ENCODE measurements around the gene SVOP.
"Not testable (repeated sequence)": the region's sequence is repeated elsewhere in the genome, so short reads cannot be mapped to it uniquely, and the experiment has no call there.

SVOP gene

DNA sequence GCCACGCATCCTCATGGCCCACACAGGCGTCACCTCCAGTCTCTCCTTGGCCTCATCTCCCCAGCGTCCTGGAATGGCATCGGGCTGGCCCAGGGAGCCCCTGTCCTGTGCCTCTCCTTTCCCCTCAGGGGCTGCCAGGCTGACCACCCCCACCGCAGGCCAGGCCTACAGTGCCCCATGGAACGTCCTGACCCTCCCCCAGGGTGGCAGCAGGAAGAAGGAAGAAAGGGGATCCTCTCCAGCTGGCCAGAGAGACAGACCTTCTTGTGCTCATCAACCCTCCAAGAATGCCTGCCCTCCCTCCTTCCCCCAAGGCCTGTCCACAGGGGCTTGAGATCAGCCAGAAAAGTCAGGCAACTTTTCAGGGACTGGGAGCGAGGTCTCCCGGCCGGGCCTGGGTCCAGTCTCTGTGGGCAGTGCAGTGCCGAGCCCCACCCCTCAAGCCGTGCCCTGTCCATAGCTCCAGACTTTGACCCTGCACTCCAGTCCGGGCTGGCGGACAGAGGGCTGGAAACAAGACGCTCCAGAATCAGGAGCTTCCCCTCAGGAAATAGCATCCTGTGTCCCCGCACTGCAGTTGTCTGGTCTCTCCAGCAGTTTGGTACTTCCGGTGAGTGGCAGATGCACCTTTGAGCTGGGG lies 141.1 kb downstream of the SVOP start, which contains the start of gene DAO:
Gene DAO (plus strand): TSS at position 478 of the 640 bp plus-strand sequence. CDS start 4,915 bp downstream, outside the sequence.
- DNase-seq = no peak

DNA sequence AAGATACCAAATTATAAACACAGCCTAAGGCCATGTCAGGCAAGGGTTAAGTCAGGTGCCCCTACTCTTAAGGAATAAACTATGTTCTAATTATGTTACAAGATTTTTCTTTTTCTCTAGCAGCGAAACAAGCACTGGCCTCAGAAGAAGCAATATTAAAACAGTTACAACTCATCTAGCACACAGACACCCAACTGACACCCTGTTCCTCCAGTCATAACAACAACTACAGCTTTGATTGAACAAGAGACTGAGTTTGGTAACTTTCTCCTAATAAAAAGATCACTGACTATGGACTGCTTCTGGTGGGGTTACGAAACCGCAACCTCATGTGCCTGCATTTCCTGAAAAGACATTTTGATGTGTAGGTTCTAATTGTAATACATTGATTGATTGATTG lies 144.3 kb downstream of the SVOP start:
- DNase-seq = no peak

DNA sequence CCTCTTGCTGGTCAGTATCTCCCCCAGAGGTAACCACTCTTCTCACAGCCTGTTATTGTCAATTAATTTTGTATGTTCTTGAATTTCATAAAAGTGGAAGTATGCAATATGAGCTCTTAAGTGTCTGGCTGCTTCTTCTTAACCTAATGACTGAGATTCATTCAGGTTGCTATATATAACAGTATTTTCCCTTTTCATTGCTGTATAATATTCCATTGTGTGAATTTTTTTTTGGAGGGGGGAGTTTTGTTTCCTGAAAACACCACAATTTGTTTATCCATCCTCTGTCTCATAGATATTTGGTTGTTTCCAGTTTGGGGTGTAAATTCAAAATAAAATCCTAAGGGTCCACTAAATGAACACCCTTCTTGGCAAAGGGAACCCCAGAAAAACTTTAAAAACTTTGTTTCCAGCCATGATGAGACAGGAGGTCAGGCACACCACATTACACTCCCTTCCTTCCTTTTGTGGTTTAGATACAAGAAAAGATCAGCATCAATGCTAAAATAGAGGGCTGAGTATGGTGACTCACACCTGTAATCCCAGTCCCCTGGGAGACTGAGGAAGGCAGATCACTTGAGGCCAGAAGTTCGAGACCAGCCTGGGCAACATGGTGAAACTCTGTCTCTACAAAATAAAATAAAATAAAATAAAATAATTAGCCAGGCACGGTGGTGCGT lies 145.0 kb downstream of the SVOP start:
- DNase-seq = peak; percentile 32

DNA sequence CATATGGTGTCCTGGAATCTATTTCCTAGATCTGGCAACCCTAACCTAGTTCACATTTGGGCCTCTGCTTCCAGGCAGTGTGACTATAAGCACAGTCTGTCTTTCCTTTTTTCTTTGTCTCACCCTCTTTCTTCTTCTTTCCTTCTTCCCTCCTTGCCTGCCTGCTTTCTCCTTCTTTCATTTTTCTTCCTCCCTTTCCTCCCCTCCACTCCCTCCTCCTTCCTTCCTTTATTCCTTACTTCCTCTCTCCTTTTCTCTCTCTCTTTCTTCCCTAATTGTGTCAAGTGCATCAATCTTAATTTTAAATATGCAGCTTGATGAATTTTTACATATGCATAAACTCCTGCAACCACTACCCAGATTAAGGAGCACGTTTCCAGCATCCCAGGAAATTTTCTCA lies 145.6 kb downstream of the SVOP start:
- no peak for DNase-seq

DNA sequence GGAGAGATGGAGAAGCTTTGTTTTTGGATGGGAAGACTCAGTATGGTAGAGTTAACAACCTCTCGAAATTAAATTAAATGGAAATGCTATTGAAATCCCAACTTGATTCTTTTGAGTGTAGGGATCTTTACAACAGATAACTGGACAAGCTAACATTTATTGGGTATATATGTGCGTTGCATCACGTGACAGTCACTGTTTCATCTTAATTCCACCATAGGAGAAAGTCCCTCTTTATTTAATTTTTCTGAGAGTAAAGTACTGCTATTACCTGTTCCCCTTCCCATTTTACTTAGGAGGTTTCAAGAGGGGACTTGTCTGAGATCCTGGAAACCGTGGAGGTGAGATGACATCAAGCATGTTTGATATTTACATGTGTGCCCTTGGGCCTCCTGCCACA lies 152.1 kb downstream of the SVOP start:
- no peak for DNase-seq

DNA sequence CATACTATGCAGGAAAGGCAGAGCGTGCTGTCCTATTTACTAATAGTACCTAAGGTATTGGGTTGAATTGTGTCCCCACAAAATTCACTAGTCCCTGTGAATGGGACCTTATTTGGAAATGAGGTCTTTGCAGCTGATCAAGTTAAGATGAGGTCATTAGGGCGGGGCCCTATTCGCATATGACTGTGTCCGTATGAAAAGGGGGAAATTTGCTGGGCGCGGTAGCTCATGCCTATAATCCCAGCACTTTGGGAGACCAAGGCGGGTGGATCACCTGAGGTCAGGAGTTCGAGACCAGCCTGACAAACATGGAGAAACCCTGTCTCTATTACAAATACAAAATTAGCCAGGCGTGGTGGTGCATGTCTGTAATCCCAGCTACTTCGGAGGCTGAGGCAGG lies 154.8 kb downstream of the SVOP start:
- DNase-seq = not testable (repeated sequence)

DNA sequence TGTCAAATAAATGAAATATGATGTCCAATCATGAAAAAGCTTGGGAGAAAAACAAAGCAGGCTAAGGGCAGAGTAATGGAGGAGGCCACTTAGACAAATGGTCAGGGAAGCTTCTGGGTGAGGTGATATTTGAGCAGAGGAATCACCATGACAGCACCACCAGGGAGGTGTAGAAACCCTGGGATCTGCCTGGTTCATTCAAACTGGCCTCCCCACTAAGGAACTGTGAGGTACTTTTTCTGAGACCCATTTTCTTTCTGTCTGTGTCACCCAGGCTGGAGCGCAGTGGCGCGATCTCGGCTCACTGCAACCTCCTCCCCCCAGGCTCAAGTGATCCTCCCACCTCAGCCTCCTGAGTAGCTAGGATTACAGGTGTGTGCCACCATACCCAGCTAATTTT lies 155.7 kb downstream of the SVOP start:
- no peak for DNase-seq

DNA sequence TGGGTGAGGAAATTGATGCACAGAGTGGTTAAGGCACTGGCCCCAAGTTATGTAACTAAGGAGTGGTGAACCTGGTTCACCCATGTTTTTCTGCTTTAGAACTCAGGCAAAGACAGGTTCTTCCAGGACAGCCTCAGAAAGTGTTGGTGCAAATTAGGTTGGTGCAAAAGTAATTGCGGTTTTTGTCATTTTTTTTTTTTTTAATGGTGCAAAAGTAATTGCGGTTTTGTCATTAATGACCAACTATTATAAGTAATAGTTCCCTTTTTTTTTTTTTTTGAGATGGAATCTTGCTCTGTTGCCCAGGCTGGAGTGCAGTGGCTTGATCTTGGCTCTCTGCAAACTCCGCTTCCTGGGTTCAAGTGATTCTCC lies 158.3 kb downstream of the SVOP start:
- no peak for DNase-seq

DNA sequence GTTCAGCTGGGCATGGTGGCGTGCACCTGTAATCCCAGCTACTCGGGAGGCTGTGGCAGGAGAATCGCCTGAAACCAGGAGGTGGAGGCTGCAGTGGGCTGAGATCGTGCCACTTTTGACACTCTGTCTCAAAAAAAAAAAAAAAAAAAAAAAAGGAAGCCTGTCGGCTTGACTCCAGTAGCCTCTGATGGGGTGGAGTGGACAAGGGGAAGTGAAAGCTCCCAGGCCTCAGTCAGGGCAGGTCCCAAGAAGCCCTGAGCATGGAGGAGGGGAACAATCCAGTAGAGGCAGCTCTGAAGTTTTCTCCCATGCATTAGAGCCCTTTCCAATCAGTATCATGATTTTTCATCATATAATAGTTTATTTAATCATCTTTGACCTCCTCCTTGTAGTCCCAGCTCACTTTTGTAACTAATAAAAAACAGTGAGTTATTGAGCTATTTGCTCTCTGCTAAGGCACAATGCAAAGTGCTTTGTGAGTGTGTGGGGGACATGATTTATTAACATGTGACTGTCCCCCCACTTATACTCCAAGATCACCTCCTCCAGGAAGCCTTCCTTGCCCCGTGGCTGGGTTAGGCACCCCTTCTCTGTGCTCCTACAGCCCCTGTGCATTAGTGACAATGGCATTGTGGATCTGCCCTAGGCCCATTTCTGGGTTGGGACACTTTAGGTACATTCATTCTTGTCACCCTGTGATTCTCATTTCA lies 158.8 kb downstream of the SVOP start:
- DNase-seq = peak; percentile 93

DNA sequence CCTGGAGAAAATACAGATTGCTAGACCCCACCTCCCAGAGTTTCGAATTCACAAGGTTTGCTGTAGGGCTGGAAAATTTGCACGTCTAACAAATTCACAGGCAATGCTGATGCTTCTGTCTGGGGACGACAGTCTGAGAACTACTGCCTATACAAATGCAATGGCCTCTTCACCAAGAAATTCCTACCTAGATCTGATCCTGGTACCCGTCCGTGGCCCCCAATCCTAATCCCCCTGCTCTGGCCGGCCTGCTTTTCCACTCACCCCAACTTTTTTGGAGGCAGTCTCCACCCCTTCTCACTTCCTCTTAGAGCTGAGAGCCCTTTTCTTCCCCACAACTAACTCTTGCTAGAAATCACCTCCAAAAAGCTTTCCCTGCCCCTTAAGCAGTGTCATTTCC lies 160.4 kb downstream of the SVOP start:
- peak; percentile 51 for DNase-seq

DNA sequence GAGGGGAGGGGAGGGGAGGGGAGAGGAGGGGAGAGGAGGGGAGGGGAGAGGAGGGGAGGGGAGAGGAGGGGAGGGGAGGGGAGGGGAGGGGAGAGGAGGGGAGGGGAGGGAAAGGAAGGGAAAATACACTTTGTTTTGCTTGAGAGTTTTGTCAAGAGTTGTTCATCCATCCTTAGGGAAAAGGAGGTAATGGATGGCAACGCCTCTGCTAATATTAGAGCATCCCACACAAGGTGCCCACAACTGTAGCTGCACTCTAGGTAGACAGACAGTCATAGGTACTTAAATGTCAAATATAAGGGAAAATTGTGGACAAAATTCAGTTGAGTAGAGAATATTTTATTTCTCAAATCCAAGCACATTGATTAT lies 161.0 kb downstream of the SVOP start:
- DNase-seq = no peak

DNA sequence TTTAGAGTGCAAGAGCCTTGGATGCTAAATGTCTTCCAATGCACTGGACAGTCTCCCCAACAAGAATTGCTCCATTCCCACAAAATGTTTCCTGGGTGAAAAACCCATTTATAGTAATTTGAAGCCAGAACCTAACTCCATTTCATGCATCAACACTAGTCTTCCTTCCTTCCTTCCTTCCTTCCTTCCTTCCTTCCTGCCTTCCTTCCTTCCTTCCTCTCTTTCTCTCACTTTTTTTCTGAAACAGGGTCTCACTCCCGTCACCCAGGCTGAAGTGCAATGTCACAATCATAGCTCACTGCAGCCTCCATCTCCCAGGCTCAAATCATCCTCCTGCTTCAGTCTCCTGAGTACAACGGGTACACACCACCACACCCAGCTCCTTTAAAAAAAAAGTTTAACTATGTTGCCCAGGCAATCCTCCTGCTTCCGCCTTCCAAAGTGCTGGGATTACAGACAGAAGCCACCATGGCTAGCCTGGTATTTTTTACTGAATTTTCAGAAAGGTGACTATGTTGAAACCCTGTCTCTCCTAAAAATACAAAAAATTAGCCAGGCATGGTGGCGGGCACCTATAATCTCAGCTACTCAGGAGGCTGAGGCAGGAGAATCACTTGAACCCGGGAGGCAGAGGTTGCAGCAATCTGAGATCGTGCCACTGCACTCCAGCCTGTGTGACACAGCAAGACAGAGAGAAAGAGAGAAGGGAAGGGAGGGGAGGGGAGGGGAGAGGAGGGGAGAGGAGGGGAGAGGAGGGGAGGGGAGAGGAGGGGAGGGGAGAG lies 161.5 kb downstream of the SVOP start:
- peak; percentile 47 for DNase-seq

DNA sequence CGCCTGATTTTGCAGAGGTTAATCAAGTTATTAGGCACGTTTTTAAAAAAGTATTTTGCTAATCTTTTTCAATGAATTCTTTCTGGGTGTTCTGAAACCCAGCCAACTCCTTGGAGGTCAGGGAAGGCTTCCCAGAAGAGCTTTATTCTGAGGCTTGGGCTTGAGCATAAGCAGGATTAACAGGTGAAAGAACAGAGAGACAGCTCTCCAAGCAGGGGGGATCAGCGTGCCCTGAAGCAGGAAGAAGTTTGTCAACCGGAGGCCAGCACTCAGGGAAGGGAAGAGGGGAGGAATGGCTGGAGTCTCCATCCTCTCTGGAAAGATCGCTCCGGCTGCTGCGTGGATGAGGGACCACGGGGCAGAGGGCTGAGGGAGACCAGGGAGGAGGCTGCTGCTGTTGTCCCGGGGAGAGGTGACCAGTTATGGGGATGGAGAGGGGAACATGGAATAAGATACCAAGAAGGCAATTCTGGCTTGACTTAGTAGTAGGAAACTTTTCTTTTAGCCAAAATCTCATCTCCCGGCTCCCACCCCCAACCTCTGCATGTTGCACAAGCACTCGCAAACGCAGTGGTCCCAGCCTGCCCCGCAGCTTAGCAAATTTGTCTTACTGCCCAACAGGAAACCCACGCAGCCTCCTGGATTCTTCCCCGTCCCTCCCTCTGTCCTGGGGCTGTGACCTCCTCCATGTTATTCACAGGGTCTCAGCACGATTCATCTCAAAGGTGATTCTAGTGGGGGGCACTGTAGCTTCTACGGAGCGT lies 162.4 kb downstream of the SVOP start:
- no peak for DNase-seq

Measured in MV-4-11 (cell line).